SH-SY5Y (cell line): ENCODE data around the gene SUPT6H.

Source experiments
- GATA2 ChIP-seq: IDR thresholded peaks from 2 replicates; pipeline ENCODE4 v1.6.1; 2011; ENCODE audit warnings: mild to moderate bottlenecking, low read depth, low read length
- GATA3 ChIP-seq: IDR thresholded peaks from 2 replicates; pipeline ENCODE4 v1.6.1; 2011; ENCODE audit warnings: low read depth, mild to moderate bottlenecking, low read length, moderate library complexity

DNA sequence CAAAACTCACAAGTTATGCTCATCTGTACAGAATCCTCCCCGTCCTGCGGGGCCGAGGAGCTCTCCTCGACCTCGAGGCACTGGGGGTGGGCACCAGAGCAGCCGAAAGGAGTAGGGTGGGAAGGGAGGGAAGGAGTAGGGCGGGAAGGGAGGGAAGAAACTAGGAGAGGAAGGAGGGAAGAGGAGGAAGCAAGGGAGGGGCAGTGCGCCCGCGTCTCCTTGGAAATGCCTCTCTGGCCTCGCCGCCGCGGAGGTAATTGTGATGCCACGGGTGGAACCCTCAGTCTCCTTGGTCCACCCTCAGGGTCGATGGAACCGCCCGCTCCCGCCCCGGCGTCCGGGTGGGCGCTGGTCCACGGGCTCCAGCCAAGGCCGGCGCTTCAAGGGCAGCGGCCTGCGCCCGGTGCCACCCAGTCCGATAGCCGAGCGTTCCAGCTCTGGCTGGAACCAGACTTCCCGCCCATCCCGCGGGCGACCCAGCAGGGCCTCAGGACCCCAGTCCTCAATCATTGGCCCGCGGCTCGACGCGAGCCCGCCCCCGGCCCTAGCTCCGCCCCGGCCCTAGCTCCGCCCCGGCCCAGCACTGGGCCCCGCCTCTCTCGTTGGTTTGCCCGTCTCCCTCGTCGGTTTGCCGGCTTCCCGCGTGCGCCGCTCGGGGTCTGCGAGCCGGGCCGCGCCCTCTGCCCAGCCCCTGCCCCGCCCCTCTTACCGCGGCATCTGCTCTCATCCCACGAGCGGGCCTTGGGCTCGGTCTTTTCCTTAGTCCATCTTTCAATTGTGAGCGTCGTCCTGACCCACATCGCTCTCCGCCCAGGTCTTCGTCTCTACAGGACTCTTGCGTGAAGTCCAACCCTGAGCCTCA lies 49.1 kb downstream of the SUPT6H start:
- TF ChIP-seq GATA2 (no peak), GATA3 (no peak)
